Astrocyte of the spinal cord (primary cell): ENCODE data around the gene SIAH1.
A peak's percentile ranks its signal among the peaks of the same experiment; 100 is the strongest.

Source experiments
- DNase-seq: peaks from one replicate; pipeline ENCODE4 v3.0.0; 2011; ENCODE audit warnings: low read depth, low spot score
- H3K4me3 ChIP-seq: 2 replicates; pipeline ENCODE4 v1.5.1; 2011; ENCODE audit warnings: low read depth, mild to moderate bottlenecking, low read length, moderate library complexity
- CTCF ChIP-seq: IDR thresholded peaks from 2 replicates; pipeline ENCODE4 v1.5.1; 2012; ENCODE audit warnings: low read depth, mild to moderate bottlenecking, low read length, inconsistent platforms
- in situ Hi-C: cut with HindIII; loops from 2 replicates; pipeline ENCODE4 v1.10.0; 2017; ENCODE audit warnings: low sequenced_read_pairs

SIAH1 gene

DNA sequence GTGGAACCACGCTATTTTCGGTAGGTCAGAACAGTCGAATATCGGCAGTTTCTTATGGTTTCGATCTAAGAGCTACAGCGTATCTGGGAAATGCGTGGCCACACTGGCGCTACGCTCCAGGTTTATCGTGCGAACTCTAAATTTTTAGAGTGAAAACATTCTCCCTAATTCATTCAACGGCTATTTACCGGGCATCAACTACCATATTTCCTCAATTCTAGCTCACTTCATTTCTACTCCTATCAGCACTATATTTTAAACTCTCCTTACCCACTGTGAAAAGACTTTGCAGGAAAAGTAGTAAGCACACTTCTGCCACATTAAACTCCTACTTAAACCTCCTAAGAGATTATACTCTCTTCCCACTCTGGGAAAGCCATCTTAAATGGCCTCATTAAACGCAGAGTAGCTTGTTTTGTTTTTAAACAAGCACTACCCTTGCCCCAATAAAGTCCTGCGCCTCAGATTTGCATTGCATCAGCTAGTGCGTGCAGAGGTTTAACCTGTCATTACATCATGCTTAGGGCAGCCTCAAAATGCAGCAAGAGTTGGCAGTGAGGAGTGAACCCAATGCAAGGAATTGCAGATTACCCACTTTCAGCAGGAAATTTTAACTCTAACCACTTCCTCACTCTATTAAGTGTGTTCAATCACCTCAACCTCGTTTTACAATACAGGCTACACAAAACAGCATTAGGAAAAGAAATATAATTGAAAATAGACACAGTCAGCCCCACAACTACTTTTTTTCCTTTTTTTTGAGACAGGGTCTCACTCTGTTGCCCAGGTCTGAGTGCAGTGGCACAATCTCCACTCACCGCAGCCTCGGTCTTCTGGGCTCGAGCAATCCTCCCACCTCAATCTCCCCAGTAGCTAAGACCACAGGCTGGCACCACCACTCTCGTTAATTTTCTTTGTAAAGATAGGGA lies 18.8 kb downstream of the SIAH1 start:
- in situ Hi-C loops = no loop called here
- TF ChIP-seq CTCF = no peak
- H3K4me3 ChIP-seq = peak overlapping the region; percentile 57
- DNase-seq = peak; percentile 91

- peak overlapping the region; percentile 57 for H3K4me3 ChIP-seq
- TF ChIP-seq CTCF = peak; percentile 26
- in situ Hi-C loops = no loop called here
- DNase-seq = peak; percentile 91
Measured at GRCh38 chr16:48365601-48366164, 19.5 kb downstream of the SIAH1 start.

DNA sequence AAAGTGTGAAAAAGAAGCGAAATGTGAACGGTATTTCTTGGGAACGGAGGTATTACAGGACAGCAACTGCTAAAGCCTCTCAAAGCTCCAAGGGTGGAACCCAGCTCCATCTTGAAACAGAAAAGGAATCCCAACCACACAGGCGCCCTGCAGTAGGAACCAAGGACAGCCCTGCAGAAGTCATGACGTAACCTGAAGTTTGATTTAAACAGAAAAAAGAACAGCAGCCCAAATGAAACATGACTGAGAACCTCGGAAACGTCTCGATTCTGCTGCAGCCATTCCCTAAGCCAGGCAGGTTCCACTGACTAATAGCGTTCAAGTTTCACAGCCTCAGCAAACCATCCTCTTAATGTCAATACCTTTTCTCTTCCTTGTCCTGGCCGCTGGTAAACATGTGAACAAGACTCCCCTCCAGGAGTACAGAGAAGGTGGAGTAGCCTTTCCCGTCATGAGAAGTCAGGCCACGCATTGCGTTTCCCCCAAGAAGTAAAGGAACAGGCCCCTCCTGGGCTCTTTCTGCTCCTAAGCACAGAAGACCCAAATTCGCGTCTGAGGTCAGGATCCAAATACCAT lies 20.1 kb downstream of the SIAH1 start:
- H3K4me3 ChIP-seq = peak overlapping the region; percentile 57
- no peak for TF ChIP-seq CTCF
- no peak for DNase-seq
- in situ Hi-C loops = no loop called here

DNA sequence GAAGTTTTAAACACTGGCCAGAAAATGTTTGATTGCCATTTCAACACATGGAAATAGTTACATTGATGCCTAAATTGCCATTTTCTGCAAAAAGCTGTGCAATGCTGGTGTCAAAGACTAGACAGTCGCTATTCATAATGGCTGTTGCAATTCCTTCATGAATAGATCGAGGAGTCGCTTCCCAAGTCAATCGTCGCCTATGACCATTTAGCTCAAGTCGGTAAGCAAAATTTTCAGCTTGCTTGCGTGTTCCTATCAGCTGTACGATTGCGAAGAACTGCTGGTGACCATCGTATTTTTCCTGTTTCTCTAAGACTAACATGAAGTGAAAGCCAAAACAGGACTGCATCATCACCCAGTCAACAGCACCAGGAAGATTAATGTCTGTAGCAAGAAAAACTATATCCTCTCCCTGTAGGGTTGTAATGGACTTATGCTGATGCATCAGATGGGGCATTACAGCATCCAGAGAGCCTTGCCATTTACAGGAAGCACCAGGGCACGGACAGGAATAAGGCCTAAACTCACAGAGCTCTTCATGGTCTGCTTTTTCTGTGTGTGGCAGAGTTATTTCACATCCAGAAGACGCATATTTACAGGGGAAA lies 23.6 kb downstream of the SIAH1 start:
- DNase-seq = no peak
- in situ Hi-C loops = no loop called here
- TF ChIP-seq CTCF = no peak
- no peak overlapping the region for H3K4me3 ChIP-seq

- in situ Hi-C loops = no loop called here
- TF ChIP-seq CTCF = no peak
- no peak for DNase-seq
- no peak overlapping the region for H3K4me3 ChIP-seq
Measured at GRCh38 chr16:48361012-48361411, 24.2 kb downstream of the SIAH1 start.

GRCh38 chr16:48359983-48360382 lies 25.2 kb downstream of the SIAH1 start:
- H3K4me3 ChIP-seq = no peak overlapping the region
- in situ Hi-C loops = no loop called here
- TF ChIP-seq CTCF = no peak
- no peak for DNase-seq
